ENCODE data around the gene IL36RN.

GRCh38 chr2:113056521-113056920, 2.5 kb upstream of the IL36RN start:
- no peak for TF ChIP-seq CTCF (IDR thresholded peaks at IDR 0.05; ENCODE audit: borderline replicate concordance, extremely low read depth, low read length, poor library complexity, severe bottlenecking)
- no peak for TF ChIP-seq EZH2 (IDR thresholded peaks at IDR 0.05; ENCODE audit: borderline replicate concordance, low read depth, low read length, severe bottlenecking)
